ENCODE results near the gene SLFNL1.

The SLFNL1 gene

GRCh38 chr1:40987439-40988276, 33.9 kb downstream of the SLFNL1 start:
- DNase-seq (ENCODE audit: low read depth in 1 of 2, low spot score in 1 of 2) = no peak

GRCh38 chr1:40986956-40987355, 34.6 kb downstream of the SLFNL1 start:
- DNase-seq (ENCODE audit: low read depth in 1 of 2, low spot score in 1 of 2) = no peak

GRCh38 chr1:40986328-40986783, 35.2 kb downstream of the SLFNL1 start:
- no peak for DNase-seq (ENCODE audit: low read depth in 1 of 2, low spot score in 1 of 2)

GRCh38 chr1:40985875-40986274, 35.6 kb downstream of the SLFNL1 start:
- DNase-seq (ENCODE audit: low read depth in 1 of 2, low spot score in 1 of 2) = no peak

- DNase-seq (ENCODE audit: low read depth in 1 of 2, low spot score in 1 of 2) = no peak
These were observed 36.4 kb downstream of the SLFNL1 start for GRCh38 chr1:40985161-40985560.

- DNase-seq (ENCODE audit: low read depth in 1 of 2, low spot score in 1 of 2) = no peak
These were observed 37.0 kb downstream of the SLFNL1 start for GRCh38 chr1:40984531-40984930.

- DNase-seq (ENCODE audit: low read depth in 1 of 2, low spot score in 1 of 2) = no peak
These were observed 37.5 kb downstream of the SLFNL1 start for GRCh38 chr1:40984066-40984465.

- DNase-seq (ENCODE audit: low read depth in 1 of 2, low spot score in 1 of 2) = no peak
These were observed 38.2 kb downstream of the SLFNL1 start for GRCh38 chr1:40983286-40983685.

GRCh38 chr1:40982721-40983120, 38.8 kb downstream of the SLFNL1 start:
- no peak for DNase-seq (ENCODE audit: low read depth in 1 of 2, low spot score in 1 of 2)

GRCh38 chr1:40981691-40982448, 39.7 kb downstream of the SLFNL1 start:
- DNase-seq (ENCODE audit: low read depth in 1 of 2, low spot score in 1 of 2) = no peak

GRCh38 chr1:40980453-40981121, 40.9 kb downstream of the SLFNL1 start:
- DNase-seq (ENCODE audit: low read depth in 1 of 2, low spot score in 1 of 2) = peak; percentile 7 to 40

GRCh38 chr1:40980068-40980452, 41.5 kb downstream of the SLFNL1 start:
- DNase-seq (ENCODE audit: low read depth in 1 of 2, low spot score in 1 of 2) = no peak

- DNase-seq (ENCODE audit: low read depth in 1 of 2, low spot score in 1 of 2) = peak; percentile 90 to 94
These were observed 42.1 kb downstream of the SLFNL1 start, which contains the start of gene CTPS1 for GRCh38 chr1:40979241-40980067. Gene CTPS1, plus strand, starts transcription at chr1:40979696. Its CDS starts 3,595 bp downstream, at chr1:40983291.

- no peak for DNase-seq (ENCODE audit: low read depth in 1 of 2, low spot score in 1 of 2)
These were observed 42.7 kb downstream of the SLFNL1 start for GRCh38 chr1:40978886-40979240.

GRCh38 chr1:40977716-40978115, 43.8 kb downstream of the SLFNL1 start:
- no peak for DNase-seq (ENCODE audit: low read depth in 1 of 2, low spot score in 1 of 2)

- DNase-seq (ENCODE audit: low read depth in 1 of 2, low spot score in 1 of 2) = no peak
These were observed 44.4 kb downstream of the SLFNL1 start for GRCh38 chr1:40976952-40977690.

- DNase-seq (ENCODE audit: low read depth in 1 of 2, low spot score in 1 of 2) = no peak
These were observed 46.6 kb downstream of the SLFNL1 start for GRCh38 chr1:40974945-40975344.

GRCh38 chr1:40973912-40974311, 47.6 kb downstream of the SLFNL1 start:
- DNase-seq (ENCODE audit: low read depth in 1 of 2, low spot score in 1 of 2) = no peak

GRCh38 chr1:40971966-40972365, 49.6 kb downstream of the SLFNL1 start:
- DNase-seq (ENCODE audit: low read depth in 1 of 2, low spot score in 1 of 2) = no peak

- DNase-seq (ENCODE audit: low read depth in 1 of 2, low spot score in 1 of 2) = no peak
These were observed 52.1 kb downstream of the SLFNL1 start for GRCh38 chr1:40969445-40969844.

All from activated T-helper 1 cell treated with anti-CD3 and anti-CD28 coated beads, Interleukin-2, amount 50 U/mL, for 16 hours (primary cell).